ENCODE data around the gene WDR26. TPM values are rescaled to one million over a fixed set of nuclear protein-coding genes. Genes with fewer than 3 reads are reported as not detected.

WDR26 gene
- total and polyA plus RNA-seq, 2 of the 4 experiments (the other 2 are of a cell fraction), result 23.8 to 46.4 TPM

- Histone ChIP-seq H3K27ac (ENCODE audit: insufficient read depth, low read length) (no peak overlapping the region), H3K4me3 (ENCODE audit: insufficient read depth, low read depth, low read length) (no peak overlapping the region), H2BK120ac (ENCODE audit: low read depth, low read length) (no peak overlapping the region), H3K9me1 (ENCODE audit: insufficient read depth, low read length) (no peaks in the 10 kb centered on the region), H3K79me1 (ENCODE audit: low read depth in 1 of 2, low read length in 2 of 2) (peaks cover 17 to 26% of the 10 kb centered on the region in 2 experiments), H3K56ac (ENCODE audit: extremely low read depth, insufficient read depth, low read length) (no peak overlapping the region), H3K4me1 (ENCODE audit: control insufficient read depth, insufficient read depth, low read length) (peaks cover 5% of the 10 kb centered on the region; the same call in 1 of the 2 replicates), H2BK15ac (ENCODE audit: low read depth, low read length) (no peak overlapping the region), H3K9ac (ENCODE audit: low read depth, low read length) (no peak overlapping the region), H3K14ac (replicated peaks; ENCODE audit: low read depth, low read length) (no peak overlapping the region), H4K91ac (ENCODE audit: insufficient read depth, low read depth, low read length) (no peak overlapping the region), H2BK20ac (ENCODE audit: low read depth, low read length) (no peak overlapping the region), H2BK5ac (ENCODE audit: low read depth, low read length, poor library complexity, severe bottlenecking) (no peak overlapping the region), H4K8ac (ENCODE audit: low read depth in 2 of 2, low read length in 2 of 2) (no peak overlapping the region), H2AK9ac (replicated peaks; ENCODE audit: low read depth, low read length, poor library complexity) (no peak overlapping the region), H3K23ac (ENCODE audit: low read depth, low read length) (no peak overlapping the region), H3K18ac (ENCODE audit: low read depth, low read length) (no peak overlapping the region), H2AK5ac (ENCODE audit: low read depth, low read length) (no peak overlapping the region), H3K4ac (ENCODE audit: low read depth, low read length) (no peak overlapping the region), H2AFZ (replicated peaks; ENCODE audit: low read length, poor library complexity) (no peak overlapping the region), H4K20me1 (ENCODE audit: insufficient read depth, low read length) (peaks cover 15% of the 10 kb centered on the region), H3K27me3 (ENCODE audit: control insufficient read depth, insufficient read depth, low read length) (no peaks in the 10 kb centered on the region), H3K4me2 (ENCODE audit: low read depth, low read length) (no peak overlapping the region), H3K36me3 (ENCODE audit: control insufficient read depth, insufficient read depth, low read length) (peaks cover 47% of the 10 kb centered on the region), H4K5ac (ENCODE audit: low read depth, low read length) (no peak overlapping the region), H3K9me3 (ENCODE audit: control insufficient read depth, insufficient read depth, low read length) (no peaks in the 10 kb centered on the region)
- in situ Hi-C loops (cut with MboI; ENCODE audit: low sequenced_read_pairs), result no loop called here
- ATAC-seq (ENCODE audit: low read depth), result no peak
- dilution Hi-C loops (cut with HindIII; ENCODE audit: low sequenced_read_pairs, unreplicated experiment), result no loop called here
- ChIA-PET CTCF (interaction anchor here (1.0 to 1.4 kb wide), 2 partner anchors 10 to 16 kb away, joined by 3 to 5 read pairs; no protein-coding TSS in a partner anchor), POLR2A (ENCODE audit: unreplicated experiment) (no interaction called here)
- TF ChIP-seq MXI1 (IDR thresholded peaks at IDR 0.05; ENCODE audit: borderline replicate concordance, low read depth, low read length), result no peak
- TF ChIP-seq USF2 (IDR thresholded peaks at IDR 0.05; ENCODE audit: low read depth, low read length), result no peak
- no peak for TF ChIP-seq RFX5 (IDR thresholded peaks at IDR 0.05; ENCODE audit: low read depth, low read length)
- no peak for TF ChIP-seq MAFK (IDR thresholded peaks at IDR 0.05; ENCODE audit: low read depth, low read length)
- TF ChIP-seq CTCF (conservative IDR thresholded peaks at IDR 0.05; ENCODE audit: low read depth, low read length), result no peak
- no peak for TF ChIP-seq FOS (IDR thresholded peaks at IDR 0.05; ENCODE audit: low read depth, low read length)
- TF ChIP-seq ELK1 (IDR thresholded peaks at IDR 0.05; ENCODE audit: borderline replicate concordance, low read depth, low read length), result no peak
- TF ChIP-seq CEBPB (IDR thresholded peaks at IDR 0.05; ENCODE audit: low read depth, low read length), result no peak
- no peak for TF ChIP-seq NFE2L2 (IDR thresholded peaks at IDR 0.05; ENCODE audit: low read depth, low read length)
- no peak for TF ChIP-seq RAD21 (IDR thresholded peaks at IDR 0.05; ENCODE audit: low read length)
- TF ChIP-seq BHLHE40 (IDR thresholded peaks at IDR 0.05; ENCODE audit: low read depth, low read length), result no peak
- no peak for TF ChIP-seq CHD1 (IDR thresholded peaks at IDR 0.05; ENCODE audit: low read depth, low read length)
- TF ChIP-seq MAZ (IDR thresholded peaks at IDR 0.05; ENCODE audit: borderline replicate concordance, low read depth, low read length), result no peak
- TF ChIP-seq SMC3 (IDR thresholded peaks at IDR 0.05; ENCODE audit: low read depth, low read length), result no peak
- intact Hi-C loops (cut with micrococcal nuclease), result no loop called here
- no CpG with 5 or more reads among the region's 3 CpGs for WGBS, 2 experiments (ENCODE audit: extremely low coverage in 2 of 2, insufficient read length in 1 of 2)
- BruUV-seq (replicated peaks), result no TSS peak
- no peak for DNase-seq
These were observed 29.5 kb downstream of the WDR26 start for GRCh38 chr1:224404916-224405603.
